Activated CD4-positive, alpha-beta T cell treated with anti-CD3 and anti-CD28 coated beads, Interleukin-2, amount 10 ng/mL, durations not matched to agents 7 days and 5 days (primary cell): ENCODE results near the gene TTC22. TPM values are rescaled to one million over a fixed set of nuclear protein-coding genes. Genes with fewer than 3 reads are reported as not detected.

ENCODE experiments used
- CTCF ChIA-PET: fragments of 350-600 bp; sonication (Branson Sonifier 250); formaldehyde crosslinking; loops from one replicate; lab custom pipeline; 2021; ENCODE audit warnings: antibody characterized with exemption; lab: Charles Lee
- POLR2A ChIA-PET: fragments of 350-600 bp; sonication (Branson Sonifier 250); formaldehyde crosslinking; loops from one replicate; lab custom pipeline; 2021; ENCODE audit warnings: antibody characterized with exemption; lab: Charles Lee
- DNase-seq: peaks from one replicate; pipeline ENCODE4 v3.0.0-alpha.2; 2020
- H3K27ac Mint-ChIP-seq: one replicate; pipeline ENCODE4 v1.8.0; 2021; ENCODE audit warnings: mild to moderate bottlenecking, moderate library complexity, mixed read lengths
- H3K27me3 Mint-ChIP-seq: one replicate; pipeline ENCODE4 v1.8.0; 2021; ENCODE audit warnings: mixed read lengths
- H3K36me3 Mint-ChIP-seq: one replicate; pipeline ENCODE4 v1.8.0; 2021; ENCODE audit warnings: low read depth, mixed read lengths
- H3K4me1 Mint-ChIP-seq: one replicate; pipeline ENCODE4 v1.8.0; 2021; ENCODE audit warnings: mixed read lengths
- H3K4me3 Mint-ChIP-seq: one replicate; pipeline ENCODE4 v1.8.0; 2021; ENCODE audit warnings: mild to moderate bottlenecking, moderate library complexity, mixed read lengths
- H3K9me3 Mint-ChIP-seq: one replicate; pipeline ENCODE4 v1.8.0; 2021; ENCODE audit warnings: mixed read lengths
- total RNA-seq, 2 experiments: library from RNA; stranded (reverse); gene quantifications; one replicate each; pipeline ENCODE4 v1.2.3, GENCODE V29; 2021

The TTC22 gene
- total RNA-seq, 2 experiments from 2014 or later: 9.9 to 10.6 TPM

GRCh38 chr1:54819733-54820132 lies 18.6 kb upstream of the TTC22 start:
- no peak for DNase-seq
- H3K36me3 Mint-ChIP-seq: no peaks in the 10 kb centered on the region
- peaks cover 10% of the 10 kb centered on the region for H3K9me3 Mint-ChIP-seq
- H3K4me3 Mint-ChIP-seq: no peak overlapping the region
- H3K27me3 Mint-ChIP-seq: peaks cover 5% of the 10 kb centered on the region
- CTCF ChIA-PET: no interaction called here
- POLR2A ChIA-PET: no interaction called here
- H3K4me1 Mint-ChIP-seq: peaks cover 6% of the 10 kb centered on the region
- H3K27ac Mint-ChIP-seq: no peak overlapping the region

DNA sequence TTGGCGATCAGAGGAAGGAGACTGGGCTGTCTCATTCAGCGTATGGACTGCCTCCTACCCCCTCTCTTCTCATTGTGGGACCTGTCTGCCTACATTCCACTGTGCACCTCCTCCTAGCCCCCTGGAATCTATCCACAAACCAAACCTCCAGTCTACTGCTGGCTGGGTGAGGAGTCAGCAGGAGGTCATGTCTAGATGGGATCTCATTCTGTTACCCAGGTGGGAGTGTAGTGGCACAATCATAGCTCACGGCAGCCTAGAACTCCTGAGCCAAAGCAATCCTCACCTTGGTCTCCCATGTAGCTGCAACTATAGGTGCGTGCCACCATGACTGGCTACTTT lies 18.0 kb upstream of the TTC22 start:
- Mint-ChIP-seq H3K27me3 (peaks cover 5% of the 10 kb centered on the region), H3K4me3 (no peak overlapping the region), H3K27ac (no peak overlapping the region), H3K4me1 (peaks cover 6% of the 10 kb centered on the region), H3K9me3 (peaks cover 7% of the 10 kb centered on the region), H3K36me3 (no peaks in the 10 kb centered on the region)
- POLR2A ChIA-PET: no interaction called here
- CTCF ChIA-PET: interaction anchor here (1.0 kb wide), 1 partner anchor 19 kb away, joined by 3 read pairs; no protein-coding TSS in a partner anchor
- no peak for DNase-seq

DNA sequence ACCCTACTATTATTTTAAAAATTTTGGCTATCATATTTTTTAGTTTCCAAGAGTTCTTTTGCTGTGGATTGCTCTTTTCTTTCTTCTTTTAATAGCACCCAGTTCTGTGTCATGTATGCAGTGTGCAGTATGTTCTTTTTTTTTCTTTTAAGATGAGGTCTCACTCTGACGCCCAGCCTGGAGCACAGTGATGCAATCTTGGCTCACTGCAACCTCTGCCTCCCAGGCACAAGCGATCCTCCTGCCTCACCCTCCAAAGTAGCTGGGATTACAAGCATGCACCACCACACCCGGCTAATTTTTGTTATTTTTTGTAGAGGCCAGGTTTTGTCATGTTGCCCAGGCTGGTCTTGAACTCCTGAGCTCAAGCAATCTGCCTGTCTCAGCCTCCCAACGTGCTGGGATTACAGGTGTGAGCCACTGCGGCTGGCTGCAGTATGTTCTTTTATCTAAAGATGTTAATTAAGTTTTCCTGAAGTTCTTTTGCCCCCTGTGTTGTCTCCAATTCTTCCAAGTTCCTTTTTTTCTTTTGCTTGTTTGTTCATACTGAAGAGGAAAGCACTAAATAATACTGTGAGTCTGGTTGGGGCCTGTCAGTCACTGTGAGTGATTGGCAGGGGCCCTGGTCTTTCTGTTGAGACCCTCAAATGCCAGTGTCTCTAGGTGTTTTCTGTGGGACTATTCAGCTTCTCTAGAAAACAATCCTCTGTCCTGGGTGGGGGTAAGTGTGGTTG lies 17.5 kb upstream of the TTC22 start:
- peaks cover 4% of the 10 kb centered on the region for H3K9me3 Mint-ChIP-seq
- CTCF ChIA-PET: interaction anchor here (1.0 kb wide), 1 partner anchor 18 kb away, joined by 3 read pairs; no protein-coding TSS in a partner anchor
- peaks cover 9% of the 10 kb centered on the region for H3K4me1 Mint-ChIP-seq
- peaks cover 2% of the 10 kb centered on the region for H3K27me3 Mint-ChIP-seq
- POLR2A ChIA-PET: no interaction called here
- no peak overlapping the region for H3K4me3 Mint-ChIP-seq
- H3K27ac Mint-ChIP-seq: no peak overlapping the region
- H3K36me3 Mint-ChIP-seq: no peaks in the 10 kb centered on the region
- no peak for DNase-seq

GRCh38 chr1:54816951-54817350 lies 15.8 kb upstream of the TTC22 start:
- ChIA-PET POLR2A (no interaction called here), CTCF (interaction anchor here (0.7 to 1.6 kb wide), 2 partner anchors 13 to 49 kb away, joined by 4 read pairs; no protein-coding TSS in a partner anchor)
- no peak for DNase-seq
- peaks cover 24% of the 10 kb centered on the region for H3K4me1 Mint-ChIP-seq
- H3K36me3 Mint-ChIP-seq: no peaks in the 10 kb centered on the region
- no peaks in the 10 kb centered on the region for H3K9me3 Mint-ChIP-seq
- no peak overlapping the region for H3K27ac Mint-ChIP-seq
- no peaks in the 10 kb centered on the region for H3K27me3 Mint-ChIP-seq
- no peak overlapping the region for H3K4me3 Mint-ChIP-seq

DNA sequence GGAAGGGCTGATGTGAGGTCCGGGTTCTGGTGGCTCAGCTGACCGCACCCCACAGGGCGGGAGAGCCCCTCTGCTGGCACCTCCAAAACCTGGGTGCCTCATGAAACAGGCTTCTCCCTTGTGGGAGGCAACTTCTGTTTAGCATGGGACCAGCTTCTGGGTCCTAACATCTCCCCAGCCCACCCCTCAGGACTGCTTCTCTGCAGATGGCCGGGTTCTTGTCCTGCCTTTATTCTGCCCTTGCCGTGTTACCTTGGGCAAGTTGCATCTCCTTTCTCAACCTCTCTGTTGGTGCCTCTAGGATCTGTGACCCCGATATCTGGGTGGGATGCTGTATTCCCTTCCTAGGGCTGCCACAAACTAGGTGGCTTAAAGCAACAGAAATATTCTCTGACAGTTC lies 15.0 kb upstream of the TTC22 start:
- no peak overlapping the region for H3K27ac Mint-ChIP-seq
- no peaks in the 10 kb centered on the region for H3K27me3 Mint-ChIP-seq
- no peak for DNase-seq
- no peaks in the 10 kb centered on the region for H3K36me3 Mint-ChIP-seq
- H3K4me1 Mint-ChIP-seq: peaks cover 24% of the 10 kb centered on the region
- POLR2A ChIA-PET: no interaction called here
- no peaks in the 10 kb centered on the region for H3K9me3 Mint-ChIP-seq
- no peak overlapping the region for H3K4me3 Mint-ChIP-seq
- CTCF ChIA-PET: interaction anchor here (1.6 to 1.7 kb wide), 2 partner anchors 12 to 144 kb away, joined by 4 read pairs; no protein-coding TSS in a partner anchor

- no peaks in the 10 kb centered on the region for H3K27me3 Mint-ChIP-seq
Measured at GRCh38 chr1:54815086-54815876, 14.2 kb upstream of the TTC22 start.

GRCh38 chr1:54814571-54814970 lies 13.4 kb upstream of the TTC22 start:
- Mint-ChIP-seq H3K27me3 (no peaks in the 10 kb centered on the region), H3K36me3 (no peaks in the 10 kb centered on the region), H3K4me1 (peaks cover 27% of the 10 kb centered on the region), H3K9me3 (no peaks in the 10 kb centered on the region), H3K27ac (no peak overlapping the region), H3K4me3 (no peak overlapping the region)
- DNase-seq: no peak
- POLR2A ChIA-PET: no interaction called here
- CTCF ChIA-PET: interaction anchor here (1.3 to 1.4 kb wide), 2 partner anchors 14 to 142 kb away, joined by 4 read pairs; partner anchors contain the start of gene TTC22

More at GRCh38 chr1:54815086-54815876, 14.2 kb upstream of the TTC22 start:
- H3K36me3 Mint-ChIP-seq: no peaks in the 10 kb centered on the region
- no peak overlapping the region for H3K27ac Mint-ChIP-seq
- ChIA-PET POLR2A (no interaction called here), CTCF (interaction anchor here (1.3 to 1.7 kb wide), 3 partner anchors 11 to 143 kb away, joined by 4 read pairs; partner anchors contain the start of gene TTC22)
- no peak overlapping the region for H3K4me3 Mint-ChIP-seq
- H3K9me3 Mint-ChIP-seq: no peaks in the 10 kb centered on the region
- no peak for DNase-seq
- H3K4me1 Mint-ChIP-seq: peaks cover 26% of the 10 kb centered on the region

DNA sequence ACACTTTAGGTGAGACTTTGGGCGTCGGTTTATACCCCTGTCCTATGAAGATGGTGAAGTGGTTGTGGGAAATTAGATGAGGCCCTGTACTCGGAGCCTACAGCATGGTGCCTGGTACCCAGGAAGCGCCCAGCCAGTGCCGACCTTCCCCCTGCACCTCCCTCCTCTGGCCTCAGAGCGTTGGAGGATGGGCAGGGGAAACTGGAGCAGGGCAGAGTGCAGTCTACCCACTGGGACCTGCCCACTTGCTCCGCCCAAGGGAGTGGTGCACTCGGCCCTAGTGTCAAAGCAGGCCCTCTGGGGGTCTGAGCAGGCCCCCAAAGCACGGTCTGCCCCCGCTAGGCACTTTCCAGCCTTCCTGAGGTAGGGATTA lies 13.0 kb upstream of the TTC22 start:
- H3K27me3 Mint-ChIP-seq: no peaks in the 10 kb centered on the region
- no peaks in the 10 kb centered on the region for H3K36me3 Mint-ChIP-seq
- H3K4me3 Mint-ChIP-seq: no peak overlapping the region
- POLR2A ChIA-PET: no interaction called here
- H3K4me1 Mint-ChIP-seq: peaks cover 27% of the 10 kb centered on the region
- CTCF ChIA-PET: interaction anchor here (1.4 to 4.4 kb wide), 3 partner anchors 13 to 142 kb away, joined by 4 to 23 read pairs (median 5); partner anchors contain the start of gene TTC22
- DNase-seq: no peak
- H3K27ac Mint-ChIP-seq: no peak overlapping the region
- H3K9me3 Mint-ChIP-seq: no peaks in the 10 kb centered on the region

GRCh38 chr1:54813485-54814125 lies 12.5 kb upstream of the TTC22 start:
- Mint-ChIP-seq H3K36me3 (no peaks in the 10 kb centered on the region), H3K4me1 (peaks cover 27% of the 10 kb centered on the region), H3K27me3 (no peaks in the 10 kb centered on the region), H3K4me3 (peak overlapping the region; percentile 31), H3K9me3 (no peaks in the 10 kb centered on the region), H3K27ac (peak overlapping the region; percentile 78)
- ChIA-PET POLR2A (no interaction called here), CTCF (interaction anchor here (1.4 to 4.4 kb wide), 3 partner anchors 13 to 141 kb away, joined by 4 to 23 read pairs (median 5); partner anchors contain the start of gene TTC22)
- no peak for DNase-seq

- Mint-ChIP-seq H3K27ac (peak overlapping the region; percentile 78), H3K4me3 (peak overlapping the region; percentile 31), H3K36me3 (no peaks in the 10 kb centered on the region), H3K27me3 (no peaks in the 10 kb centered on the region), H3K9me3 (no peaks in the 10 kb centered on the region), H3K4me1 (peaks cover 27% of the 10 kb centered on the region)
- POLR2A ChIA-PET: no interaction called here
- peak; percentile 59 for DNase-seq
- CTCF ChIA-PET: interaction anchor here (1.5 to 4.4 kb wide), 3 partner anchors 10 to 23 kb away, joined by 3 to 23 read pairs (median 5); partner anchors contain the start of gene TTC22
Measured at GRCh38 chr1:54812801-54813484, 11.8 kb upstream of the TTC22 start.

- CTCF ChIA-PET: interaction anchor here (0.6 to 4.4 kb wide), 5 partner anchors 11 to 163 kb away, joined by 3 to 23 read pairs (median 3); partner anchors contain the start of gene TTC22
Measured at GRCh38 chr1:54811739-54812655, 10.9 kb upstream of the TTC22 start.

More at GRCh38 chr1:54811739-54812655, 10.9 kb upstream of the TTC22 start:
- no peak overlapping the region for H3K4me3 Mint-ChIP-seq
- peaks cover 35% of the 10 kb centered on the region for H3K4me1 Mint-ChIP-seq
- H3K27ac Mint-ChIP-seq: no peak overlapping the region
- no peaks in the 10 kb centered on the region for H3K27me3 Mint-ChIP-seq
- DNase-seq: no peak
- no peaks in the 10 kb centered on the region for H3K9me3 Mint-ChIP-seq
- POLR2A ChIA-PET: interaction anchor here (0.6 kb wide), 1 partner anchor 121 kb away, joined by 5 read pairs; no protein-coding TSS in a partner anchor
- no peaks in the 10 kb centered on the region for H3K36me3 Mint-ChIP-seq
